ENCODE measurements around the gene USP32.

DNA sequence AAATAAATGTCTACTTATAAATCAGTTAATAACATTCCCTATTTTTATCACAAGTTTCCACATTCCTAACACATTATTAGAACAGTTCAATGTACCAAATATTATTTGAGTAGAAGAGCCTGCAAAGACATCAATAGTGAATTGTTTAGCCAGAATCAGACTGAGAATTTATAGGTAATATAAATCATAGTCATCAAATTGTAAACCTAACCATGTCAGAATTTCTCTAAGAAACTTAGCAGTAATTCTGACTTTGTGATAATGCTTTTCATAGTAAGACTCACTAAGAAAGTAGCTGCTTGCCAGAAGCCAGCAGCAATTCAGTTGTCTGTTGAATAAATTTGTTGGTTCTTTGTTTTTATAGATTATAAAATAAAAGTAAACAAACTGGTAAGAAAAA is 111.3 kb downstream of the USP32 start:
- TF ChIP-seq YY1 (IDR thresholded peaks at IDR 0.05; ENCODE audit: insufficient read depth, insufficient read length): no peak
- no peak for TF ChIP-seq ZNF274 (IDR thresholded peaks at IDR 0.05; ENCODE audit: low read depth, low read length)
- no peak for TF ChIP-seq SUZ12 (IDR thresholded peaks at IDR 0.05; ENCODE audit: extremely low read depth, insufficient read depth, insufficient read length)
